GM23338 (cell line): ENCODE results near the gene SLC35A3. TPM values are rescaled to one million over a fixed set of nuclear protein-coding genes. Genes with fewer than 3 reads are reported as not detected.

ENCODE experiments used
- ATAC-seq: fragments of 200-7000 bp; cut with Tn5 transposase; 3 replicates; pipeline ENCODE4 v1.9.1; 2020
- DNase-seq: peaks from one replicate; pipeline ENCODE4 v3.0.0-alpha.2; 2015; ENCODE audit warnings: low spot score
- H2AFZ ChIP-seq: fragments of 200-600 bp; sonication (generic); 2 replicates; pipeline ENCODE4 v1.8.0; 2016; ENCODE audit warnings: antibody characterized with exemption, mild to moderate bottlenecking, moderate library complexity
- H3F3A ChIP-seq: fragments of 200-600 bp; sonication (generic); replicated peaks from 2 replicates; pipeline ENCODE4 v1.8.0; 2017; ENCODE audit warnings: antibody characterized with exemption, mixed run types, low read depth
- H3K27ac ChIP-seq: fragments of 200-600 bp; sonication (generic); 2 replicates; pipeline ENCODE4 v1.6.1; 2016; ENCODE audit warnings: low read depth
- H3K27me3 ChIP-seq: fragments of 200-600 bp; sonication (generic); 2 replicates; pipeline ENCODE4 v1.8.0; 2016; ENCODE audit warnings: mild to moderate bottlenecking, mixed run types, moderate library complexity; ENCODE audit not compliant: insufficient read depth
- H3K36me3 ChIP-seq: fragments of 200-600 bp; sonication (generic); 2 replicates; pipeline ENCODE4 v1.8.0; 2016; ENCODE audit warnings: mild to moderate bottlenecking; ENCODE audit not compliant: insufficient read depth
- H3K4me1 ChIP-seq: fragments of 200-600 bp; sonication (generic); 2 replicates; pipeline ENCODE4 v1.8.0; 2016; ENCODE audit warnings: mild to moderate bottlenecking, moderate library complexity; ENCODE audit not compliant: insufficient read depth
- H3K4me2 ChIP-seq: fragments of 200-600 bp; sonication (generic); 2 replicates; pipeline ENCODE4 v1.7.1; 2017; ENCODE audit warnings: mixed run types
- H3K4me3 ChIP-seq: fragments of 200-600 bp; sonication (generic); 2 replicates; pipeline ENCODE4 v1.6.1; 2016; ENCODE audit warnings: mixed run types
- H3K79me2 ChIP-seq: fragments of 200-600 bp; sonication (generic); replicated peaks from 2 replicates; pipeline ENCODE4 v1.8.0; 2017; ENCODE audit warnings: mild to moderate bottlenecking; ENCODE audit not compliant: insufficient read depth
- H3K9me2 ChIP-seq: fragments of 200-600 bp; sonication (generic); 2 replicates; pipeline ENCODE4 v1.8.0; 2017; ENCODE audit not compliant: insufficient read depth
- H4K20me1 ChIP-seq: fragments of 200-600 bp; sonication (generic); replicated peaks from 2 replicates; pipeline ENCODE4 v1.8.0; 2017; ENCODE audit warnings: mild to moderate bottlenecking; ENCODE audit not compliant: insufficient read depth
- H3K27ac Mint-ChIP-seq: 2 replicates; pipeline ENCODE4 v1.8.0; 2020; ENCODE audit warnings: inconsistent platforms, mild to moderate bottlenecking, moderate library complexity, mixed read lengths
- H3K27me3 Mint-ChIP-seq: 3 replicates; pipeline ENCODE4 v1.8.0; 2022; ENCODE audit warnings: low read depth, mild to moderate bottlenecking, moderate library complexity, mixed read lengths, inconsistent platforms; ENCODE audit not compliant: insufficient read depth, poor library complexity
- H3K36me3 Mint-ChIP-seq: 3 replicates; pipeline ENCODE4 v1.8.0; 2021; ENCODE audit warnings: low read depth, mild to moderate bottlenecking, inconsistent platforms, moderate library complexity, mixed read lengths
- H3K4me1 Mint-ChIP-seq: 3 replicates; pipeline ENCODE4 v1.8.0; 2020; ENCODE audit warnings: mild to moderate bottlenecking, inconsistent platforms, mixed read lengths
- H3K4me3 Mint-ChIP-seq: 3 replicates; pipeline ENCODE4 v1.8.0; 2021; ENCODE audit warnings: moderate library complexity, mild to moderate bottlenecking, inconsistent platforms, mixed read lengths
- H3K9me3 Mint-ChIP-seq: 3 replicates; pipeline ENCODE4 v1.8.0; 2020; ENCODE audit warnings: moderate library complexity, mild to moderate bottlenecking, inconsistent platforms, mixed read lengths
- CREB1 ChIP-seq: fragments of 250-450 bp; sonication (Bioruptor Pico); IDR thresholded peaks from 2 replicates; pipeline ENCODE4 v1.5.0; 2020; ENCODE audit warnings: low read depth, mild to moderate bottlenecking, moderate library complexity
- CTCF ChIP-seq, 2 experiments: fragments of 200-600 bp in 1 of 2; sonication (generic) in 1 of 2; conservative IDR thresholded peaks; 2 replicates each; pipeline versions ENCODE4 v1.5.1 to v1.6.1; 2016 to 2017; ENCODE audit warnings: antibody characterized with exemption in 2 of 2, low read depth in 2 of 2, mild to moderate bottlenecking in 2 of 2, moderate library complexity in 1 of 2
- ETS1 ChIP-seq: IDR thresholded peaks from 2 replicates; pipeline ENCODE4 v1.6.1; 2016; ENCODE audit warnings: antibody characterized with exemption
- EZH2 ChIP-seq: fragments of 200-600 bp; sonication (generic); IDR thresholded peaks from one replicate; pipeline ENCODE4 v1.8.0; 2017; ENCODE audit warnings: antibody characterized with exemption, mild to moderate bottlenecking, low read depth; ENCODE audit not compliant: unreplicated experiment
- EZH2phosphoT487 ChIP-seq: fragments of 200-600 bp; sonication (generic); IDR thresholded peaks from one replicate; pipeline ENCODE4 v1.8.1; 2018; ENCODE audit warnings: antibody characterized with exemption; ENCODE audit not compliant: unreplicated experiment
- JUNB ChIP-seq: IDR thresholded peaks from one replicate; pipeline ENCODE4 v1.6.1; 2016; ENCODE audit warnings: antibody characterized with exemption; ENCODE audit not compliant: unreplicated experiment
- NANOG ChIP-seq: IDR thresholded peaks from 2 replicates; pipeline ENCODE4 v1.6.1; 2016; ENCODE audit warnings: antibody characterized with exemption, borderline replicate concordance
- POLR2AphosphoS5 ChIP-seq: IDR thresholded peaks from 2 replicates; pipeline ENCODE4 v1.6.1; 2016; ENCODE audit warnings: antibody characterized with exemption, low read depth
- REST ChIP-seq: IDR thresholded peaks from one replicate; pipeline ENCODE4 v1.6.1; 2018; ENCODE audit warnings: antibody characterized with exemption; ENCODE audit not compliant: unreplicated experiment
- STAT1 ChIP-seq: IDR thresholded peaks from one replicate; pipeline ENCODE4 v1.6.1; 2016; ENCODE audit warnings: antibody characterized with exemption; ENCODE audit not compliant: unreplicated experiment
- ZNF114 ChIP-seq: fragments of 250-450 bp; sonication (Bioruptor Pico); IDR thresholded peaks from 2 replicates; pipeline ENCODE4 v1.5.0; 2020; ENCODE audit warnings: mild to moderate bottlenecking, moderate library complexity
- ZNF331 ChIP-seq: fragments of 250-450 bp; sonication (Bioruptor Pico); IDR thresholded peaks from 2 replicates; pipeline ENCODE4 v1.5.0; 2020; ENCODE audit warnings: low read depth, mild to moderate bottlenecking, moderate library complexity
- ZNF462 ChIP-seq: fragments of 250-450 bp; sonication (Bioruptor Pico); IDR thresholded peaks from 2 replicates; pipeline ENCODE4 v1.5.0; 2020; ENCODE audit warnings: mild to moderate bottlenecking, moderate library complexity
- polyA plus RNA-seq: library from polyadenylated mRNA; unstranded; fragments of >200 nt; fragmentation: Nextera tagmentation; extraction: Ambion mirVana; gene quantifications from 2 replicates; pipeline ENCODE4 v1.2.1, GENCODE V29; 2016
- total RNA-seq: library from RNA; depleted of rRNA; stranded (reverse); fragments of >200 nt; shearing (Covaris generic); gene quantifications from 2 replicates; pipeline ENCODE4 v1.2.3, GENCODE V29; 2014

SLC35A3 gene
- total and polyA plus RNA-seq, 2 experiments from 2014 or later, result 7.6 to 27.2 TPM

GRCh38 chr1:100006688-100007087 is 36.9 kb downstream of the SLC35A3 start:
- no peaks in the 10 kb centered on the region for H3K4me1 ChIP-seq
- H3K79me2 ChIP-seq, result peaks cover 20% of the 10 kb centered on the region
- H3K36me3 Mint-ChIP-seq, result no peaks in the 10 kb centered on the region
- H4K20me1 ChIP-seq, result no peaks in the 10 kb centered on the region
- no peak overlapping the region for H3K4me2 ChIP-seq
- H3K9me2 ChIP-seq, result no peaks in the 10 kb centered on the region
- ATAC-seq, result no peak
- no peaks in the 10 kb centered on the region for H3K27me3 ChIP-seq
- no peaks in the 10 kb centered on the region for H3K36me3 ChIP-seq
- H3K27ac ChIP-seq, result no peak overlapping the region
- TF ChIP-seq CREB1 (no peak), EZH2phosphoT487 (no peak), ZNF331 (CRISPR knock-in tag) (no peak), CTCF (conservative IDR thresholded peaks at IDR 0.05; ENCODE audit: low read depth in 2 of 2) (no peak), STAT1 (no peak), ZNF462 (CRISPR knock-in tag) (no peak), ZNF114 (no peak), NANOG (no peak), JUNB (no peak), POLR2AphosphoS5 (no peak), EZH2 (no peak), ETS1 (no peak), REST (no peak)
- no peak for DNase-seq
- H3K9me3 Mint-ChIP-seq, result no peaks in the 10 kb centered on the region
- no peak overlapping the region for H3K4me3 Mint-ChIP-seq
- H3K4me1 Mint-ChIP-seq, result peaks cover 4% of the 10 kb centered on the region; the same call in 2 of the 3 replicates
- no peak overlapping the region for H3K27ac Mint-ChIP-seq
- H2AFZ ChIP-seq, result no peak overlapping the region
- H3F3A ChIP-seq, result no peaks in the 10 kb centered on the region
- H3K27me3 Mint-ChIP-seq, result peaks cover 5% of the 10 kb centered on the region
- no peak overlapping the region for H3K4me3 ChIP-seq
